Measurements from ENCODE around the gene RNF208.
A peak's percentile ranks its signal among the peaks of the same experiment; 100 is the strongest.
"Not testable (repeated sequence)": the region's sequence is repeated elsewhere in the genome, so short reads cannot be mapped to it uniquely, and the experiment has no call there.

RNF208 gene

DNA sequence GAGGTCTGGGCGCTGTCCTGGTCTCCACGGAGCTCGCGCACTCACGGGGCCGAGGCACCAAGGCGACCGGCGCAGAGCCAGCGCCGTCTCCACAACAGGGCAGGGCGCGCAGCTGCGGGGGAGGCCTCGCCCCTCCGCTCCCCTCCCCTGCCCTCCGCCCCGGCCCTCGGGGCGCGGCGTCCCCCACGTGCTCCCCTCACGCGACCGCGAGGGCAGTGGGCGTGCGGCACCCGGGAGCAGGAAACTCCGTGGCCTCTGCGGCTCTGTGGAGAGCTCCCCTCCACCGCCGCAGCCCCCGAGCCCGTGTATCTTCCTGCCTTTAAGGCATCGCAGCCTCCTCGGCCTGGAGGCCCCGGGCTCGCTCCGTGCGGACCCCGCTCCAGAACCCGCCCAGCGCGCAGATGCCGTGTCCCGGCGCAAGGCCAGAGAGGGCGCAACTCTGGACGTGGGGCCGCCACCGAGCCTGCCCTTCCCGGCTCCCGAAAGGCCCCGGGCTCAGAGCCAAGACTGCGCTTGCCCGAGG, 18.3 kb upstream of the RNF208 start:
- peak; percentile 76 for DNase-seq (ENCODE audit: low spot score)

GRCh38 chr9:137239541-137240200, 17.6 kb upstream of the RNF208 start:
- DNase-seq (ENCODE audit: low spot score) = not testable (repeated sequence)

DNA sequence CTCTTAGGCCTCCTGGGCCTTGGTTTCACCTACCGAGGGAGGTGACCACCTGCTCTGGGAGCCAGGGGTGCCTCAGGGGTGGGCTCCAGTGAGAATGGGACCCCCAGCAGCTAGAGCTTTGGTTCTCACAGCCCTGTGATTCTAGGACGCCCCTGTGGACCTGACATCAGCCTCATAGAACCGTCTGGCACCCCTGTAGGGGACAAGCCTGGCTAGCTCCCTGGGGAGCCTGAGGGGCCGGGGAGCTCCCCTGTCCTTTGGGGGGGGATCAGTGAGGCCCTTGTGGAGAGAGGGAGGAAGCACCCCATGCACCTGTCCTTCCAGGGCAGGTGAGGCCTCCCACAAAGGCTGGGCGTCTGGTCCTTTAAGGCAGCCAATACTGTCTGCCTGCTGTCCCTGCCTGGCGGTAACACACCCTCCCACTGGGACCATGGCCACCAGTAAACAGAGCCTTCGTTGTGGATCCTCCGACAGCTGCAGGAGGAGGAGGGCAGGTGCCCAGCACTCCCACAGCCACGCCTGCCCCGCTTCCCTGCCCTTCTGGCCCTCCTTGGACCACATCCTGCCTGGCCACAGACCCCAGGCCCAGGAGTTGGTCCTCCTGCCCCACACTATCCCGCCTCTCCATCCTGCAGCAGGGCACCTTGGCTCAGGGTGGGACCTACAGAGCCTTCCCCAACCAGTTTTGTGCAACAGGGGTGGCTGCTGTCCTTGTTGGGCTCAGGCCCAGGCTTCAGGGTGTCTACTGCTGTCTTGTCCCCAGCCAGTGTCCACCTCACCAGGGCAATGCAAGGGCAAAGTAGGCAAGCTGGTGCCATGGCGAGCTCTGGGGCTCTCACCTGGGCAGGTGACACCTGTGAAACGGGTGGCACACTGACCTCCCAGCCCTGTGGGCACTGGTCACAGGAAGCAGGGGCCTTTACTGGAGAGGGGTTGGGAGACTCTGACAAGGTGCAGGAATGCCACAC, 16.0 kb upstream of the RNF208 start:
- no peak for DNase-seq (ENCODE audit: low spot score)

- DNase-seq (ENCODE audit: low spot score) = no peak
Measured at GRCh38 chr9:137236936-137237421, 14.9 kb upstream of the RNF208 start.

DNA sequence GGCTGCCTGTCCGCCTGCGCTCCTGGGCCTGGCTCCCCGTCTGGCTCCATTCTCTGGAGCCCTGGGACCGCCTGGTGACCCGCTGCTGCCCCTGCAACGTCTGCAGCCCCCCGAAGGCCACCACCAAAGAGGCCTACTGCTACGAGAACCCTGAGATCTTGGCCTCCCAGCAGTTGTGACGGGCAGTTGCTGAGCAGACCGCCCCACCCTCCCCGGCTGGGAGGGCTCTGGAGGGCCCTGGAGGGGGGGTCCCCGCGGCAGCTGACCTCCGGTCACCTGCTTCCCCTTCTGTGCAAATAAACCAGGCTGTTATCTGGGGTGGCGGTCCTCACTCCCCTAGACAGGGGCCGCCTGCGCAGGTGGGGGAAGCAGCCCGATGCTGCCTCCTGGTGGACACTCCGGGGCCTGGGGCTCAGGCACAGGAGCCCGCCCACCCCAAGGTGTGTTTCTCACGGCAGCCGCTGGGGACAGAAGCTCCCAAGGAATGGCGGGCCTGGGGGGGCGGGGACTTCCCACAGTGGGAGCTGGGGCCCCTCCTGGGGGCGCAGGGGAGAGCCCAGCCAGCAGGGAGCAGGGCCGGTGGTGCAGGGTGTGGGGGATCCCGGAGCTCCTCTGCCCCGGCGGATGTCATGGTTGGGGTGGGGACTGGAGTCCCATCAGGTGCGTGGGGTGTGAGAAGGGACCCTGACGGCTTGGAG, 14.3 kb upstream of the RNF208 start:
- peak; percentile 82 for DNase-seq (ENCODE audit: low spot score)

- DNase-seq (ENCODE audit: low spot score) = no peak
Measured at GRCh38 chr9:137235424-137236237, 13.6 kb upstream of the RNF208 start.

- DNase-seq (ENCODE audit: low spot score) = no peak
Measured at GRCh38 chr9:137234758-137235423, 12.9 kb upstream of the RNF208 start.

DNA sequence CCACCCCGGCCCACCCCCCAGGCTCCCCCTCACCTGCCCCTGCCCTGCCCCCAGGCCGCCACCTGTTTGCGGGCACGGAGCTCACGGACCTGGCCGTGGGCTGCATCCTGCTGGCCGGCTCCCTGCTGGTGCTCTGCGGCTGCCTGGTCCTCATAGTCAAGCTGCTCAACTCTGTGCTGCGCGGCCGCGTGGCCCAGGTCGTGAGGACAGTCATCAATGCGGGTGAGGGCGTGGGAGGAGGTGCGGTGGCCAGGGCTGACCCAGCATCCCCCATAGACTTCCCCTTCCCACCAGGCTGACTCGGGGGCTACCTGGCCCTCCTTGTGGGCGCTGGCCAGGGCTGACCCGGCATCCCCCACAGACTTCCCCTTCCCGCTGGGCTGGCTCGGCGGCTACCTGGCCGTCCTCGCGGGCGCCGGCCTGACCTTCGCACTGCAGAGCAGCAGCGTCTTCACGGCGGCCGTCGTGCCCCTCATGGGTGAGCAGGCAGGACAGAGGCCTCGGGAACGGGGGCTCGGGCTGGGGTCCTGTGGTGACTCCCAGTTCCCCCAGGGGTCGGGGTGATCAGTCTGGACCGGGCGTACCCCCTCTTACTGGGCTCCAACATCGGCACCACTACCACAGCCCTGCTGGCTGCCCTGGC, 12.1 kb upstream of the RNF208 start:
- DNase-seq (ENCODE audit: low spot score) = no peak

GRCh38 chr9:137233143-137233980, 11.3 kb upstream of the RNF208 start:
- DNase-seq (ENCODE audit: low spot score) = no peak

- no peak for DNase-seq (ENCODE audit: low spot score)
Measured at GRCh38 chr9:137232510-137232909, 10.5 kb upstream of the RNF208 start.

GRCh38 chr9:137232101-137232500, 10.1 kb upstream of the RNF208 start:
- no peak for DNase-seq (ENCODE audit: low spot score)

- no peak for DNase-seq (ENCODE audit: low spot score)
Measured at GRCh38 chr9:137231372-137232039, 9.5 kb upstream of the RNF208 start.

DNA sequence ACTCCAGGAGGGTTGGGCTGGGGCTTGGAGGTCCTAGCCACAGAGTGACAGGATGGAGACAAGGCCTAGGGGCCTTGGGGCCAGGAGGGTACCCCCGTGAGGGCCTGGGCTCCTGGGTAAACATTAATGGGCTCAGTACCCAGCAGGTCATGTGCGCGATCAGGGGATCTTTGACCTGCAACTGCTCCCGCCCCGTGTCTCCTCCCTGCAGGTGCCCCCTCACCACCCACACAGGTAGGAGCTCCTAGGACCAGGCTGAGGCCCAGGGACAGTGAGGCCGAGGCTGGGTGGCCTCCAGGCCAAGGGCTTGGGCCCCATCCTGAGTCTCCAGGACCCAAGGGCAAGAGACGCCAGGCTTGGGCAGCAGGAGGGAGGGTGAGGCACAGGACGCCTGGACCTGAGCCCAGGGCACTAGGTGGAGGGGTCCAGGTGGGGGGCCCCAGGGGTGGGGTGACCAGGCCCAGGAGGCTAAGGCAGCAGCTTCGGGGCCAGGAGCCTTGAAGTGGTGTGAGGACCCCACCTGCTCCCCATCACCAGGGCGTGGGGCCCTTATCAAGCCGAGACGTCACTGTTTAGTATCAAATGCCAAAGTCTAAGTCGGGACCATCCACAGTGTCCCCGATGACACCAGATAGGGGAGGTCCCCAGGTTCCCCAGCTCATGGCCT, 8.8 kb upstream of the RNF208 start, which contains the start of gene SLC34A3:
Gene SLC34A3, plus strand, starts transcription at position 197 of the 667 bp plus-strand sequence. CDS start 802 bp downstream, outside the sequence.
- no peak for DNase-seq (ENCODE audit: low spot score)

GRCh38 chr9:137229903-137230704, 8.1 kb upstream of the RNF208 start:
- DNase-seq (ENCODE audit: low spot score) = no peak

DNA sequence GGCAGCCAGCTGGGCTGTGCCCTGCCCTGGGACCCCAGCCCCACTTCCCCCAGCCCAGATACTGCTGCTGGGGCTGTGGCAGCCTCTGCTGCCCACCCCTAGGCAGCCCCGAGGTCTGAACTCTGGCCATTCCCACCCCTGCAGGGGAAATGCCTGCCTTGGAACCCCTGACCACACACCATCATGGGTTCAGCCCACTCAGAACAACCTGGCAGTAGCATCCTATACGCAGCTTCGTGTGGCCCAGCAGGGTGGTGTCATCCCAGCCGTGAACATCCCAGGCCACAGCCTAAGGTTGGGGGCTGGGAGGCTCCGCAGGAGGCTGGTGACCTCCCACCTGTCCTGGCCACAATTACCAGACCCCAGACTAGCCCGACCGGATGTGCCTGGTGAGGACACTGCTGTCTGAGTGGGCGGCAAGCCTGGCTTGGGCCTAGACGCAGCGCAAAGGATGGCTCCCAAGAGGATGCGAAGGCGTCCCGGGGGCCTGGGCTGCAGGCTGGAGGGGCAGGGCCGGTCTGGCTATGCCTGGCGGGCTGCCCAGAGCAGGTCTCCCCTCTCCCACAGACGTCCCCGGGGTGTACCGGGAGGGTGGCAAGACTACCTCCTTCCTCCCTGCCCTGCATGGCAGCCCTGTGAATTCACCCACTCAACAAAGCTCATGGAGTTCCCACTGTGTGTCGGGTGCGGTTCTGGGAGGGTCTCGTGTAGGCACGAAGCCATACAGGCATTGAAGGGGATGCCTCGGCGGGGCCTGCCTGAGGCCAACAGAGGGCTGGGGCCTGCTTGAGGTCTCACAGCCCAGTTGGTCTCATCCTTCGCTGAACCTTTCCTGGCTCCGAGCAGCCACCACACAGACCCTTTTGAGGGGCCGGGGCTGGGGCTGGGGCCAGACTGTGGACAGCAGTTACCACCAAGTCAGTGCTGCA, 7.2 kb upstream of the RNF208 start:
- no peak for DNase-seq (ENCODE audit: low spot score)

- peak; percentile 38 for DNase-seq (ENCODE audit: low spot score)
Measured at GRCh38 chr9:137228506-137228967, 6.5 kb upstream of the RNF208 start.
